SH-SY5Y (cell line): ENCODE measurements around the gene LTB.

Source experiments
- GATA2 ChIP-seq: IDR thresholded peaks from 2 replicates; pipeline ENCODE4 v1.6.1; 2011; ENCODE audit warnings: mild to moderate bottlenecking, low read depth, low read length
- GATA3 ChIP-seq: IDR thresholded peaks from 2 replicates; pipeline ENCODE4 v1.6.1; 2011; ENCODE audit warnings: low read depth, mild to moderate bottlenecking, low read length, moderate library complexity

- no peak for TF ChIP-seq GATA2
- no peak for TF ChIP-seq GATA3
These were observed at the start of gene LTB for GRCh38 chr6:31582230-31582643.
